Measurements from ENCODE around the gene FKBP3.
"Not testable (repeated sequence)": the region's sequence is repeated elsewhere in the genome, so short reads cannot be mapped to it uniquely, and the experiment has no call there.

The FKBP3 gene

DNA sequence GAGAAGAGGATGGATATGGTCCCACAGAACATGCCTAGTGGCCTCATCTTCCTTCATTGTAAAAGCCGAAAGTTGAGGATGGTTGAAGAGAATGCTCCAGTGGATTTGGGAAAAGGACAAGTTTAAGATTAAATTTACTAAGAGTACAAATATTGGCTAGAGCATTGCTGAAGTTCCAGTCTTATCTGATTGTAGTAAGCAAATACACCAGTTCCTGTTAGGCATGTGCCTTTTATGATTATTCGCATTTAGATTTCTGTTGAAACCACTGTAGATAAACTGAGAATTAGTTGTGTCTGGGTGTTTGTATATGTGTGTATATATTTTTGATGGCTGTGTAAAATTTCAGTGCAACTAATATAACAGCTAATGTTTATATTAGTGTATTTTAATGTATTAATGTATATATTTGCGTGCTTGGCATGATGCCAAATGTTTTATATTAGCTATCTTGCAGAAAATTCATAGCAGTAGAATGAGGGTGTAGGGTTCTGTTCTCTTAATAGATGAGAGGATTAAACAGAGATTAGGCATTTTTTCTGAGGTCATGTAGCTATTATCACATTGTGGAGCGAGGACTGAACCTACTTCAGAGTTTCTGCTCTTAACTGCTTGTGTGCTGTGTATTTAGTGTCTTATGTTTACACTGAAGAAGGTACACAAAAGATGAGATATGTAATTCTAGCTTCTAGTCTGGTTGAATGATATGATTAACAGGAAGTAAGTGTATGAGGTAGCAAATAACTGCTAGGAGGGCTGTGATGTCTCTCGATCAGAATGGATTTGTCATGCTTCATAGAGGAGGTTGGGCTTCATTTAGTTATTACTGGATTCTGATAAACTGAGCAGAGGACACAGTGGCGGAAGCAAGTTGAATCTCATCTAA, 21.1 kb downstream of the FKBP3 start:
- DNase-seq (ENCODE audit: low spot score) = no peak

DNA sequence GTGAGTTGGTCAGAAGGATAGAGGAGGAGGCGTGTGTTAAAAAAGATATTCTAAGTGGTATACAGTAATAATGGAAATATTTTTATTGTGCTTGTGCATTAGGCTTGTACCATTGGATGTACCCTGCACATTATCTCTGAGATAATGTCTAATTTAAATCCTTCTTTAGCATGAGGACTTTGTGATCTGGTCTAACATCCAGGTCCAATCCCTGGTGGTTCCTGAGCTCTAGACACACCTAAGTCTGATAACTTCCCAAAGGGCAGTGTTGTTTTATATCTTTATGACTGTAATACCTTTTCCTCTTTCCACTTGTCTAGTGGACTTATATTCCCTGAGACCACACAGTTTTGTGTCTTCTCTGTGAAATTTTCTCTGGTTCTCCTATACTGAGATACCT, 29.7 kb downstream of the FKBP3 start:
- no peak for DNase-seq (ENCODE audit: low spot score)

DNA sequence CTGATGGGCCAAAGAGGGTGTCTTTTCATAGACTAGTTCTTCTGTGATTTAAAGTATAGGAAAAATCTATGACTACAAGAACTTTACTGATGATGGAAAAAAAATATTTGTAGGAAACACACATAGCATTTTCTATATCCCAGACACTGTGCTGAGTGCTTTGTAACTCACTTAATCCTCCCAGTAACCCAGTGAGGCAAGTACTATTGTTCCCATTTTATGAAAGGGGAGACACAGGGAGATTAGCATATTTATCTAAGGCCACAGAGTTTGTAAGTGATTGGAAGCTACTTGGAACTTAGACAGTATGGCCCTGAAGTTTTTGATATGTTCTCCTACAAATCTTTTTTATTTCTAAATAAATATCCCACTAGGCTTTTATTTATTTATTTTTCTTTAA, 30.5 kb downstream of the FKBP3 start:
- DNase-seq (ENCODE audit: low spot score) = no peak

DNA sequence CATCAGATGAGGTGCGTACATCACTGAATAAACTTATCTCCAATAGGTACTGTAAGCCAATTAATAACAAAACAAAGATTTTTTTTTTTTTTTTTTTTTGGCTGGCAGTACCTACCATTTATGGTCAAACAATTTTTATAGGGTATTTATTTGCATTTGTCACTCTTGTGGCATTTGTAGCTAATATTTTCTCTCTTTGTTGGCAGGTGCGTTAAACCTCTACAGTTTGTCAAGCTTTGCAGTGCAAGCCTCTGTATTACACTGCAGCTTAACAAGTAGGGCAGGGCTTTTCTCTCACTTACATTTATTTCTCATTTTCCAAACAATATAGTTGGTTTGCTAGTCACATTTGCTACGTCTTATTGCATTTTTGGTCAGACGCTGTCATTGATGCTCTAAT, 38.1 kb downstream of the FKBP3 start:
- DNase-seq (ENCODE audit: low spot score) = no peak

DNA sequence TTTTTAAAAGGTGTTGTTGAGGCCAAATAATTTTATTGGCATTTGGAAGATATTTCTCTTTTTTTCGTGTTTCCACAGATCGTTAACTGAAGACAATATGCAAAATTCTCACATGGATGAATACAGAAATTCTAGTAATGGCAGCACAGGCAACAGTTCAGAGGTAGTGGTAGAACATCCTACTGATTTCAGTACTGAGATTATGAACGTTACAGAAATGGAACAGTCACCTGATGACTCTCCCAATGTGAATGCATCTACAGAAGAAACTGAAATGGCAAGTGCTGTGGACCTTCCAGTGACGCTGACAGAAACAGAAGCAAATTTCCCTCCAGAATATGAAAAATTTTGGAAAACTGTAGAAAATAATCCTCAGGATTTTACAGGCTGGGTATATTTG, 39.1 kb downstream of the FKBP3 start:
- no peak for DNase-seq (ENCODE audit: low spot score)

DNA sequence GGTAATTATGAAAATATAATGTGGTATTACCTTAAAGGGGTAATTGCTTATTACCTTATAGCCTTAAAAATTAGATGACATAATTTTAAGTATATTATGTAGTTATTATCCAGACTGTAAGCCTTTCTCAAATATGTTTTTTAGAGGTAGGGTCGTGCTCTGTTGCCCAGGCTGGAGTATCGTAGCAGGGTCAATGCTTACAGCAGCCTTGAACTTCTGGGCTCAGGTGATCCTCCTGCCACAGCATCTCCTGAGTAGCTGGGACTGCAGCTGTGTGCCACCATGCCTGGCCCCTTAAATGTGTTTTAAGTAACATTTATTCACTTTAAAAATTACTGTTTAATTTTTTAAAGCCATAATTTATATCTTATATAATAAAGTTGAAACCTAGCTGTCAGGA, 40.0 kb downstream of the FKBP3 start:
- no peak for DNase-seq (ENCODE audit: low spot score)

DNA sequence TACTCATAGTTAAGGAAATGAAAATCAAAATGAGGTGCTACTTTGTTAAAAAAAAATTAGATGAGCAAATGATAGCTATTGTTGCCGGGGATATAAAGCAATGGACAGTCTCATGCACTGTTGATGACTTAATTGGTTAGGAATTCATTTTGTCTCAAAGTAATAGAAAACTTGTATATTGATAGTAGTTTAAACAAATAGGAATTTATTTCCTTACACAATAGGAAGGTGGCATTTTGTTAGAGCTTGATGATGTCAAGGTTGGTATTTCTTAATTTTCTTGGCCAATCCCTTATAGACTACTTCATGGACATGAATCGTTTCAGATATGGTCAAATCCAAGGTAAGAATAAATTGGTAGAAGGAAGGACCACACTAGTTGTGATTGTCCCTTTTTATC, 42.6 kb downstream of the FKBP3 start:
- DNase-seq (ENCODE audit: low spot score) = no peak

DNA sequence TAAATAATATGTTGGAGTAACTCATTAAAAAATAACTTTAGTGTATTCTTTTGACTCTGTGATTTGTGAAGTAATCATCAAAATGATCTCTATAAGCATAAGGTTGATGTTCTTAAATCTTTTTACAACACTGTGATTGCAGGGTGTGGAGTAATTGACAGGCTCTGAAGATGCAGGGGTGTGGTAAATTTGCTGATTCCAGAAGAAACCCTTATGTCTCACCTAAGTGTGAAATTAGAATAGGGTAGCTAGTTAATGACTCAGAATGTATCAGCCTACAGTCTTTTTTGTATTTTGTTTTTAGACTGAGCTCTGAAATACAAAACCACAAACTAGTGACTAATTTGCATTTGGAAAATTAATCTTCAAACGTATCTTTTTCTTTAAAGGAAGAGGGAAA, 44.5 kb downstream of the FKBP3 start:
- no peak for DNase-seq (ENCODE audit: low spot score)

DNA sequence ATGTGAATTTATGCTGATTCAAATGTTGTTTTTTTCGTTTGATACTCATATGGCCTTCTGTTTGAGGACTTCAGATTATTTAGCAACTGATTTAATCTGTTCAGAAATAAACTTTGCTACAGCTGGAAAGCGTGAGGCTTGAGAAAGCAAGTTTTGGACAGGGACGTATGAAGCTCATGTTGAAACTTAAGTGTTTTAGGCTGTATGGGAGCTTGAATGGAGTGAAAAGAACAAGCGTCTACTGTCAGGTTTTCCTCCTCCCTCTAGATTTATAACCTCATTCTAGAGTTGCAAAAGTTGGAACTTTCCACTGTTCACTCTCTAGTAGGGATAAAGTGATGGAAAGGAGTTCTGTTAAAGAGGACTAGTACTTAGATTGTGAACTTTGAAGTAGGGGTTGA, 49.3 kb downstream of the FKBP3 start:
- DNase-seq (ENCODE audit: low spot score) = peak; percentile 31

DNA sequence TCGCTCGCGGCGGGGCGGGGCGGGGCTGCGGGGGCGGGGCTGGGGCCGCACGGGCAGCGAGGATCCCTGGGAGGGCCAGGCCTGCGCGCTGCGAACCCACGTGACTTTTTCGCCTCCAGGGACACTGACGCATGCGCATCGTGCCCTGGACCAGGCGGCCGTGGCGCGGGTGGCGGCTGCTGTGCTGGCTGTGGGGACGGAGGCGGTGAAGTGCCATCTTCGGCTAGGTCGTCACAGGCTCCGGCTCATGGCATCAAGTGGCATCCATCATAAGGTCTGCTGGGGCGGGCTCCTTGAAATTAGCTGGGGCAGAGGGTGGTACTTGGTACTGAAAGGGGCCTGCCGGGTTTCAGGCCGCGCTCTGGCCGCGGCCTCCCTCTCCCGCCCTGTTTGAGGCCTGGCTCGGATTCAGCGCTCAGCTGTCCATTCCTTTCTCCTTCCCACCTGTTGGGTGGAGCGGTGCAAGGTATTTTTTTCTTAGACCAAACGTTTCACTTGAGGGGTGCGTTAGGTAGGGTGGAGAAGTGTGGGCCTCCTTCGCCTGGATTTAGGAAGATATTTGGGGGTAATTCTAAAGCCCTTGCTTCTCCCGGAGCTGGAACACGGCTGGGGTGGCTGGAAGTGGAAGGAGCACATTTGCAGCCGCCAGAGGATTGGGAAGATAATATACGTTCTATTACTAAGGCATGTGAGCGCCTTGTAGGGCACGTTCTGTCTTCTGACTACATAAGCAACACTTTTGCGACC, 50.1 kb downstream of the FKBP3 start, which contains the start of gene PRPF39:
PRPF39 (plus strand) TSS at position 141 of the 747 bp plus-strand sequence. CDS start 11,124 bp downstream, outside the sequence.
- DNase-seq (ENCODE audit: low spot score) = peak; percentile 87

DNA sequence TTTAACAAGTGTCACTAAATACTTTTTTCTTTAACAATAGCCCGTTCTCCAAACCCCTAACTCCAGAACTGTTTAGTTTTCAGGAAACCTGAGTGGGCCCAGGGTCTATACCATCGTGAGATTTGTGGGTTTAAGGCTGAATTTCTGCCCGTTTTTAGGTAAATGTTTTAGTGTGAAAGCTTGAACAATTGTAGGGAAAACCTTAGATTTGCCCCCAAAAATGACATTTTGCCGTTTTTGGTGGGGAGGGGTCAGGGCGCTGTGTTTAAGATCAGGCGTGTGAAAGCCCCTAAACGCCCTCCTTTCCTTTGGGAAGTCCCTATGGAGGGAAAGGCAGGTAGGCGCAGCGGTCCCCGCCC, 50.7 kb downstream of the FKBP3 start:
- no peak for DNase-seq (ENCODE audit: low spot score)

DNA sequence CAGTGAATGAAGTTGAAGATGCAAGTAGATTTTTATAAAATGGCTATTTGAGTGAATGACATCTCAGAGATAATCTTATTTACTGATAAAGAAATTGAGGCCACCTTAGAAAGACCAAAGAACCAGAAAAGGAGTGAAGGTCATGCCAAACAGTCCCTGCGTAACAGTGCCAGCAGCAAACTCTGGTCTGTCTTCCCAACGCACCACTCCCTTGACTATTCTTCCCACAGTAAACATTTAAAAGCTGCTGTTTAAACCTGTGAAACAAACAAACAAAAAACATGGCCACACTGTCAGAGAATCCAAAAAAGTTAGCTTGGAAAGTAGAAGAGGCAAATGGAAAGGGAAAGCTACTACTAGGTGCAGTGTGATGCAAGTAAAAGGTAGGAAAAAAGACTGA, 51.9 kb downstream of the FKBP3 start:
- no peak for DNase-seq (ENCODE audit: low spot score)

DNA sequence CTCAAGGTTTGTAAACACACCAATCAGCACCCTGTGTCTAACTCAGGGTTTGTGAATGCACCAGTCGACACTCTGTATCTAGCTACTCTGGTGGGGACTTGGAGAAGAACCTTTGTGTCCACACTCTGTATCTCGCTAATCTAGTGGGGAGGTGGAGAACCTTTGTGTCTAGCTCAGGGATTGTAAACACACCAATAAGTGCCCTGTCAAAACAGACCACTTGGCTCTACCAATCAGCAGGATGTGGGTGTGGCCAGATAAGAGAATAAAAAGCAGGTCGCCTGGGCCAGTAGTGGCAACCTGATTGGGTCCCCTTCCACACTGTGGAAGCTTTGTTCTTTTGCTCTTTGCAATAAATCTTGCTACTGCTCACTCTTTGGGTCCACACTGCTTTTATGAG, 53.2 kb downstream of the FKBP3 start:
- DNase-seq (ENCODE audit: low spot score) = not testable (repeated sequence)

DNA sequence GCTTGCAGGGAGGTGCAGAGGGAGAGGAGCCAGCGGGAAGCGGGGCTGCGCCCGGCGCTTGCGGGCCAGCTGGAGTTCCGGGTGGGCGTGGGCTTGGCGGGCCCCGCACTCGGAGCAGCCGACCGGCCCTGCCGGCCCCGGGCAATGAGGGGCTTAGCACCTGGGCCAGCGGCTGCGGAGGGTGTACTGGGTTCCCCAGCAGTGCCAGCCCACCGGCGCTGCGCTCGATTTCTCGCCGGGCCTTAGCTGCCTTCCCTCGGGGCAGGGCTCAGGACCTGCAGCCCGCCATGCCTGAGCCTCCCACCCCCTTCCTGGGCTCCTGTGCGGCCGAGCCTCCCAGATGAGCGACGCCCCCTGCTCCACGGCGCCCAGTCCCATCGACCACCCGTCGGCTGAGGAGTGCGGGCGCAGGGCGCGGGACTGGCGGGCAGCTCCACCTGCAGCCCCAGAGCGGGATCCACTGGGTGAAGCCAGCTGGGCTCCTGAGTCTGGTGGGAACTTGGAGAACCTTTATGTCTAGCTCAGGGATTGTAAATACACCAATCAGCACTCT, 53.8 kb downstream of the FKBP3 start:
- DNase-seq (ENCODE audit: low spot score) = not testable (repeated sequence)

DNA sequence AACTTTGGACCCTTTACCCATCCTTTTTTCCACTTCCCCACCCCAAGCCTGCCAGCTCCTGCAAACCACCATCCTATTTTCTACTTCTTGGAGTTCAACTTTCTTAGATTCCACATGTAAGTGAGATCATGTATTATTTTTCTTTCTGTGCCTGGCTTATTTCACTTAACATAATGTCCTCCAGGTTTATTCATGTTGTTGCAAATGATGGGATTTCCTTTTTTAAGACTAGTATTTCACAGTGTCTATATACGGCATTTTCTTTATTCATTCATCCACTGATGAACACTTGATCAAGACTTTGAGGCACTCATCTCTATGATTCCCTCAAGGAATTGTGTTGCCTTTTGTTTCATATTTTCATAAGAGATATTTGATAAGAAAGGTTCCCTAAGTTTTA, 56.0 kb downstream of the FKBP3 start:
- no peak for DNase-seq (ENCODE audit: low spot score)

DNA sequence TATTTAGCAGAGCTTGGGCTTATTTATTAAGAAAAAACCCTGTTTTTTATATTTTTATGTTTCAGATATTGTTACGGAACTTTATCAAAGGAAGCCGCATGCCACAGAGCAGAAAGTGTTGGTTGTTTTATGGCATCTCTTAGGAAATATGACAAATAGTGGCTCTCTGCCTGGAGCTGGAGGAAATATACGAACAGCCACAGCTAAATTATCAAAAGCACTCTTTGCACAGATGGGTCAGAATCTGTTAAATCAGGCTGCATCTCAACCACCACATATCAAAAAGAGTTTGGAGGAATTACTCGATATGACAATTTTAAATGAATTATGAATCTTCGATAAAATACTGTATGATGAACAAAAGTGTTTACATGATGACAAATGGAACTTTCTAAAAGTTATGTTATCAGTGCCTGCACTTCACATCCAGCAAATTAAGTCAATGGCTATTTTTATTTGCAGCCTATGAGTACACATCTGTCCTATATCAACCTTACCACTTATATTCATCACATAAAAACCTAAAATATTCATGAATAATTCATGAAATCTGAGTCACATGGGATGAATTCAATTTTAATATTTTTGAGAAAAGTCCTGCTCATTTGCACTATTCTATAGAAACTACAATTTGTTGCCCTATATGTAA, 60.9 kb downstream of the FKBP3 start:
- DNase-seq (ENCODE audit: low spot score) = no peak

DNA sequence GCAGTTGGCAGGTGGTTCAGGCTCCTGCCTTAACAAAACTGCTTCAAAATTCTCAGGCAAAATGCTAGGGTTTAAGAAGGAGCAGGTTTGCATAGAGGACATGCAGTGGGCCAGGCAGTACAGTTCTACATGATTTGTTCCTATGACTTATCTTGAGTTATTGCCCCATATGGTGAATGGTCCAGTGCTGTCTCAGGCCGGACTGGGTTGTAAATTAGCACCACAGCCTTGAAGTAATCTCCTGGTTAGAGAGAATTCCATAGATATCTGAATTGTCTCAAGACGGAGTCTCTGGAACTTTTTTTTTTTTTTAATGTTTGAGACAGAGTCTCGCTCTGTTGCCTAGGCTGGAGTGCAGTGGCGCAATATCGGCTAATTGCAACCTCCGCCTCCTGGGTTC, 62.2 kb downstream of the FKBP3 start:
- no peak for DNase-seq (ENCODE audit: low spot score)

DNA sequence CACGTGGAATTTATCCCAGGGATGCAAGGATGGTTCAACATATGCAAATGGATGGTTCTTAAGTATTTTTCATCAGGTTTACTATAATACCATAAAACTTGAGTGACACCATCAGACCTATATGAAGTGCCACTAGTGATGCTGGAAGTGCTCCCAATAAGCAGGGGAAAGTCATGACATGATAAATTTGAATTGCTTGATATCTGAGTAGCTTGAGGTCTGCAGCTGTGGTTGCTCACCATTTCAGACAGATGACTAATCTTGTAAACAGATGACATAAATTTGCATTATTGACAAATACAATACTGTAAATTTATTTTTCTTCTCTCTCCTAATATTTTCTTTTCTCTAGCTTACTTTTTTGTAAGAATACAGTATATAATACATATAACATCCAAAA, 64.1 kb downstream of the FKBP3 start:
- DNase-seq (ENCODE audit: low spot score) = no peak

DNA sequence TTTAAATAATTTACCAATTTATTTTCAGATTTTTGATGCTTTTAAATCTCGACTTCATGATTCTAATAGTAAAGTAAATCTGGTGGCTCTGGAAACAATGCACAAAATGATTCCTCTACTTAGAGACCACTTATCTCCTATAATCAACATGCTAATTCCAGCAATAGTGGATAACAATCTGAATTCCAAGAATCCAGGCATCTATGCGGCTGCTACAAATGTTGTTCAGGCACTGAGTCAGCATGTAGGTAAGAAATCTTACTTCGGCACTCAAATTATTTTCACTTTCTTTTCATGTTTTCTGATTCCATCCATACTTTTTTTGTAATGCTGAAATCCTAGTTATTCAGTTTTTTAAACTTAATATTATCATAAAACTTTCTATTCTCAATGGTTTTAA, 65.9 kb downstream of the FKBP3 start:
- no peak for DNase-seq (ENCODE audit: low spot score)

DNA sequence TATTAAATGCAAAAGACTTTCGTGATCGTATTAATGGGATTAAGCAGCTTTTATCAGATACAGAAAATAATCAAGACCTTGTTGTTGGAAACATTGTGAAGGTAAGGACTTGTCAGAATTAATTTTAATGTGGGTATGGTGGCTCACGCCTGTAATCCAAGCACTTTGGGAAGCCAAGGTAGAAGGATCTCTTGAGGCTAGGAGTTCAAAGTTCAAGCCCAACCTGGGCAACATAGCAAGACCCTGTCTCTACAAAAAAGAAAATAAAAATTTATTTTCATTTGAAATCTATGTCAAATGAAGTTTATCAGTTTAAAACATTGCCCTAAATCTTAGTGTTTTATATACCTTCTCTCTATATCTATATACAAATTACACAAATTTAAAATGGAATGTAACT, 67.6 kb downstream of the FKBP3 start:
- no peak for DNase-seq (ENCODE audit: low spot score)

DNA sequence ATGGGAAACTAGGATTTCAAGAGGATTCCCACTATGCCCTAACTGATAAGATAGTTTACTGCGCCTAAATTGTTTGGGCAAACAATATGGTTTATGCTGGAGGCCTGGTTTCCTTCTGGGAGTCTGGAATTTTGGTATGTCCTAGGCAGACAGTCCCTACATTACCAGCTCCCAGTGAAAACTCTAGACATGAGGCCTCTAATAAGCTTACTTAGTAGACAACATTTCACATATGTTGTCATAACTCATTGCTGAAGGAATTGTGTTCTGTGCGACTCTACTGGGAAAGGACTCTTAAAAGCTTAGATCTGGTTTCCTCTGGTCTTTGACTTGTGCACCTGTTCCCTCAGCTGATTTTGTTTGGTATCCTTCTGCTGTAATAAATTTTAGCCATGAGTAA, 68.3 kb downstream of the FKBP3 start:
- no peak for DNase-seq (ENCODE audit: low spot score)

All from pons (tissue), 1 donor.